HCT116 (cell line): ENCODE data around the gene DOCK3. TPM values are rescaled to one million over a fixed set of nuclear protein-coding genes. Genes with fewer than 3 reads are reported as not detected.

ENCODE experiments used
- ATAC-seq: fragments of 200-7000 bp; cut with Tn5 transposase; 2 replicates; pipeline ENCODE4 v1.9.1; 2020; ENCODE audit warnings: mild to moderate bottlenecking, moderate library complexity
- BruUV-seq: library from RNA; stranded (reverse); fragments of 400-500 nt; replicated peaks from 2 replicates; lab custom pipeline; 2021; lab: Mats Ljungman, UMichigan
- CTCF ChIA-PET: fragments of 300-600 bp; sonication (Branson Sonifier 250); formaldehyde crosslinking; loops from one replicate; lab custom pipeline; 2021; ENCODE audit warnings: antibody characterized with exemption; lab: Charles Lee
- POLR2A ChIA-PET: fragments of 300-600, 350-600 bp; sonication (Branson Sonifier 250); formaldehyde crosslinking; loops from one replicate; lab custom pipeline; 2021; ENCODE audit warnings: antibody characterized with exemption; lab: Charles Lee
- RAD21 ChIA-PET, 2 experiments: fragments of 300-600 bp; sonication (Branson Sonifier 250); formaldehyde crosslinking; loops; one replicate each; lab custom pipeline; 2023; ENCODE audit warnings: low total read pairs in 2 of 2; ENCODE audit not compliant: uncharacterized antibody in 2 of 2, unreplicated experiment in 2 of 2, low non-redundant PET in 1 of 2; lab: Charles Lee
- DNase-seq: peaks from one replicate; pipeline ENCODE4 v3.0.0-alpha.2; 2010; ENCODE audit warnings: low read depth, low spot score
- H2AFZ ChIP-seq: fragments of 200-600 bp; shearing (Covaris generic), sonication (generic); 2 replicates; pipeline ENCODE4 v1.6.1; 2017; ENCODE audit warnings: low read depth, mixed run types, mixed read lengths, antibody characterized with exemption, low read length; ENCODE audit not compliant: poor library complexity, severe bottlenecking
- H3K27ac ChIP-seq: 2 replicates; pipeline ENCODE4 v1.5.1; 2012; ENCODE audit warnings: low read depth, low read length
- H3K27me3 ChIP-seq: fragments of 200-600 bp; sonication (generic); 2 replicates; pipeline ENCODE4 v1.6.1; 2016; ENCODE audit warnings: mixed run types, low read length, mixed read lengths; ENCODE audit not compliant: insufficient read depth
- H3K36me3 ChIP-seq, 2 experiments: fragments of 200-500 bp in 1 of 2; fragments of 200-600 bp in 1 of 2; sonication (Bioruptor generic) in 1 of 2; sonication (generic) in 1 of 2; 2 replicates each; pipeline versions ENCODE4 v1.5.1 to v1.6.1; 2014 to 2016; ENCODE audit warnings: low read length in 2 of 2, inconsistent platforms in 1 of 2, mixed read lengths in 1 of 2, mixed run types in 1 of 2; ENCODE audit not compliant: insufficient read depth in 2 of 2, control insufficient read depth in 1 of 2
- H3K4me1 ChIP-seq, 2 experiments: fragments of 200-600 bp in 1 of 2; sonication (generic) in 1 of 2; 2 replicates each; pipeline versions ENCODE4 v1.5.1 to v1.6.1; 2012 to 2017; ENCODE audit warnings: low read length in 2 of 2, inconsistent platforms in 1 of 2, mild to moderate bottlenecking in 1 of 2, mixed read lengths in 1 of 2, mixed run types in 1 of 2, moderate library complexity in 1 of 2; ENCODE audit not compliant: insufficient read depth in 2 of 2, control insufficient read depth in 1 of 2
- H3K4me2 ChIP-seq: fragments of 200-600 bp; sonication (generic); 2 replicates; pipeline ENCODE4 v1.6.1; 2017; ENCODE audit warnings: mixed run types, low read length, mixed read lengths
- H3K4me3 ChIP-seq, 2 experiments: fragments of 200-600 bp in 1 of 2; sonication (generic) in 1 of 2; replicated peaks in 1 of 2; 2 replicates each; pipeline ENCODE4 v1.5.1; 2011 to 2016; ENCODE audit warnings: low read length in 2 of 2, control low read depth in 1 of 2, low read depth in 1 of 2, mild to moderate bottlenecking in 1 of 2, mixed read lengths in 1 of 2, mixed run types in 1 of 2
- H3K79me2 ChIP-seq: fragments of 200-600 bp; sonication (generic); 2 replicates; pipeline ENCODE4 v1.6.1; 2017; ENCODE audit warnings: mild to moderate bottlenecking, mixed run types, low read length, moderate library complexity, mixed read lengths; ENCODE audit not compliant: insufficient read depth
- H3K9ac ChIP-seq: fragments of 200-600 bp; sonication (generic); 2 replicates; pipeline ENCODE4 v1.6.1; 2016; ENCODE audit warnings: low read length, mixed read lengths
- H3K9me2 ChIP-seq: fragments of 200-600 bp; sonication (generic), shearing (Covaris generic); 2 replicates; pipeline ENCODE4 v1.6.1; 2017; ENCODE audit warnings: mixed run types, mild to moderate bottlenecking, moderate library complexity; ENCODE audit not compliant: insufficient read depth
- H3K9me3 ChIP-seq, 2 experiments: fragments of 200-500 bp in 1 of 2; fragments of 200-600 bp in 1 of 2; sonication (Bioruptor generic) in 1 of 2; sonication (generic) in 1 of 2; 2 replicates each; pipeline ENCODE4 v1.6.1; 2014 to 2017; ENCODE audit warnings: low read length in 2 of 2, mixed read lengths in 2 of 2, inconsistent platforms in 1 of 2, low read depth in 1 of 2, mild to moderate bottlenecking in 1 of 2, mixed run types in 1 of 2, moderate library complexity in 1 of 2; ENCODE audit not compliant: control insufficient read depth in 1 of 2, insufficient read depth in 1 of 2
- H4K20me1 ChIP-seq: fragments of 200-600 bp; sonication (generic), shearing (Covaris generic); 2 replicates; pipeline ENCODE4 v1.6.1; 2017; ENCODE audit warnings: mixed run types, mild to moderate bottlenecking, moderate library complexity; ENCODE audit not compliant: insufficient read depth
- ATF3 ChIP-seq: IDR thresholded peaks from 2 replicates; pipeline ENCODE4 v1.6.1; 2012
- CBX3 ChIP-seq: IDR thresholded peaks from 2 replicates; pipeline ENCODE4 v1.6.1; 2012; ENCODE audit warnings: low read depth
- CEBPB ChIP-seq: IDR thresholded peaks from 2 replicates; pipeline ENCODE4 v1.6.1; 2012; ENCODE audit warnings: low read depth
- EGR1 ChIP-seq: IDR thresholded peaks from 2 replicates; pipeline ENCODE4 v1.6.1; 2012; ENCODE audit warnings: low read depth
- ELF1 ChIP-seq: IDR thresholded peaks from 2 replicates; pipeline ENCODE4 v1.6.1; 2012; ENCODE audit warnings: low read depth, borderline replicate concordance
- EZH2phosphoT487 ChIP-seq: fragments of 200-600 bp; IDR thresholded peaks from 2 replicates; pipeline ENCODE4 v1.6.1; 2018; ENCODE audit warnings: antibody characterized with exemption, borderline replicate concordance
- FOSL1 ChIP-seq: IDR thresholded peaks from 2 replicates; pipeline ENCODE4 v1.6.1; 2012; ENCODE audit warnings: low read depth
- JUND ChIP-seq: IDR thresholded peaks from 2 replicates; pipeline ENCODE4 v1.6.1; 2012
- POLR2AphosphoS5 ChIP-seq: IDR thresholded peaks from 2 replicates; pipeline ENCODE4 v1.6.1; 2011; ENCODE audit warnings: mild to moderate bottlenecking, low read depth, low read length, moderate library complexity
- RAD21 ChIP-seq: IDR thresholded peaks from 2 replicates; pipeline ENCODE4 v1.6.1; 2012; ENCODE audit warnings: low read depth, mild to moderate bottlenecking
- SIN3A ChIP-seq: IDR thresholded peaks from 2 replicates; pipeline ENCODE4 v1.6.1; 2012; ENCODE audit warnings: low read depth
- SP1 ChIP-seq: IDR thresholded peaks from 2 replicates; pipeline ENCODE4 v1.6.1; 2012; ENCODE audit warnings: low read depth
- SRF ChIP-seq: IDR thresholded peaks from 2 replicates; pipeline ENCODE4 v1.6.1; 2012; ENCODE audit warnings: low read depth
- YY1 ChIP-seq: IDR thresholded peaks from 2 replicates; pipeline ENCODE4 v1.6.1; 2011; ENCODE audit warnings: low read length, low read depth, moderate library complexity, mild to moderate bottlenecking; ENCODE audit not compliant: insufficient replicate concordance; ENCODE audit errors: extremely low read depth
- ZBTB33 ChIP-seq: IDR thresholded peaks from 2 replicates; pipeline ENCODE4 v1.6.1; 2011; ENCODE audit warnings: mild to moderate bottlenecking, low read length, moderate library complexity; ENCODE audit not compliant: insufficient replicate concordance; ENCODE audit errors: extremely low read depth
- ZFX ChIP-seq: fragments of 450-650 bp; IDR thresholded peaks from 2 replicates; pipeline ENCODE4 v1.6.1; 2017
- ZNF274 ChIP-seq: fragments of 200-500 bp; sonication (Bioruptor generic); IDR thresholded peaks from 2 replicates; pipeline ENCODE4 v1.6.1; 2014; ENCODE audit warnings: mild to moderate bottlenecking, low read depth, low read length, inconsistent platforms
- intact Hi-C: fragments of 100-400 bp; cut with micrococcal nuclease; formaldehyde crosslinking; loops from 2 replicates; pipeline ENCODE4 v1.10.0; 2022
- total RNA-seq: library from RNA; stranded (reverse); gene quantifications from one replicate; pipeline ENCODE4 v1.2.1, GENCODE V29; 2021; ENCODE audit not compliant: unreplicated experiment
- TF ChIP-seq, protein P1 (sequence below), 3 experiments: fragments of 200-600 bp in 1 of 3; sonication (generic) in 1 of 3; IDR thresholded peaks in 2 of 3; conservative IDR thresholded peaks in 1 of 3; 2 replicates each; pipeline ENCODE4 v1.5.1; 2012 to 2017; ENCODE audit warnings: low read depth in 2 of 3, low read length in 2 of 3, antibody characterized with exemption in 1 of 3, borderline replicate concordance in 1 of 3, control low read depth in 1 of 3, mild to moderate bottlenecking in 1 of 3, mixed read lengths in 1 of 3, mixed run types in 1 of 3, moderate library complexity in 1 of 3; ENCODE audit not compliant: insufficient read depth in 1 of 3

DOCK3 gene
- total RNA-seq, 1 experiment from 2014 or later, result 4.2 TPM

DNA sequence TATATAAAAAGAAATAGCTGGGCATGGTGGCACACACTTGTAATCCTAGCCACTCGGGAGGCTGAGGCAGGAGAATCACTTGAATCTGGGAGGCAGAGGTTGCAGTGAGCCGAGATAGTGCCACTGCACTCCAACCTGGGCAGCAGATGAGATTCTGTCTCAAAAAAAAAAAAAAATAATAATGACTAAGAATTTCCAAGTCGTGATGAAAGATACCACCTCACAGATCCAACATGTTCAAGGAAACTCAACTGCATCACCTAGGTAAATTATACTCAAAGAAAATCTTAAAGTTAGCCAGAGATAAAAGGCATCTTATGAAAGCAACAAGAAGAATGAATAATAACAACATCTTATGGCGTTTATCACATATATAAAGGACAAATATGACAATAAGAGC is 50.1 kb downstream of the DOCK3 start:
- H4K20me1 ChIP-seq, result no peaks in the 10 kb centered on the region
- intact Hi-C loops, result no loop called here
- no peaks in the 10 kb centered on the region for H3K27me3 ChIP-seq
- no peak overlapping the region for H2AFZ ChIP-seq
- RAD21 ChIA-PET, result no interaction called here
- no peak overlapping the region for H3K4me3 ChIP-seq
- H3K4me1 ChIP-seq, result no peaks in the 10 kb centered on the region
- no peak overlapping the region for H3K4me2 ChIP-seq
- H3K27ac ChIP-seq, result no peak overlapping the region
- TF ChIP-seq ZNF274 (no peak), CEBPB (no peak)
- TF ChIP-seq, protein P1, sequence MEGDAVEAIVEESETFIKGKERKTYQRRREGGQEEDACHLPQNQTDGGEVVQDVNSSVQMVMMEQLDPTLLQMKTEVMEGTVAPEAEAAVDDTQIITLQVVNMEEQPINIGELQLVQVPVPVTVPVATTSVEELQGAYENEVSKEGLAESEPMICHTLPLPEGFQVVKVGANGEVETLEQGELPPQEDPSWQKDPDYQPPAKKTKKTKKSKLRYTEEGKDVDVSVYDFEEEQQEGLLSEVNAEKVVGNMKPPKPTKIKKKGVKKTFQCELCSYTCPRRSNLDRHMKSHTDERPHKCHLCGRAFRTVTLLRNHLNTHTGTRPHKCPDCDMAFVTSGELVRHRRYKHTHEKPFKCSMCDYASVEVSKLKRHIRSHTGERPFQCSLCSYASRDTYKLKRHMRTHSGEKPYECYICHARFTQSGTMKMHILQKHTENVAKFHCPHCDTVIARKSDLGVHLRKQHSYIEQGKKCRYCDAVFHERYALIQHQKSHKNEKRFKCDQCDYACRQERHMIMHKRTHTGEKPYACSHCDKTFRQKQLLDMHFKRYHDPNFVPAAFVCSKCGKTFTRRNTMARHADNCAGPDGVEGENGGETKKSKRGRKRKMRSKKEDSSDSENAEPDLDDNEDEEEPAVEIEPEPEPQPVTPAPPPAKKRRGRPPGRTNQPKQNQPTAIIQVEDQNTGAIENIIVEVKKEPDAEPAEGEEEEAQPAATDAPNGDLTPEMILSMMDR (IDR thresholded peaks at IDR 0.05 in 2 of 3, conservative IDR thresholded peaks at IDR 0.05 in 1 of 3; ENCODE audit: borderline replicate concordance in 1 of 3, insufficient read depth in 1 of 3, low read depth in 2 of 3, low read length in 2 of 3), result no peak
- no peaks in the 10 kb centered on the region for H3K36me3 ChIP-seq
- H3K9me3 ChIP-seq, result no peaks in the 10 kb centered on the region
- DNase-seq (no peak), ATAC-seq (no peak)
- BruUV-seq, result no TSS peak
- H3K79me2 ChIP-seq, result no peaks in the 10 kb centered on the region
- no peaks in the 10 kb centered on the region for H3K9me2 ChIP-seq
- CTCF ChIA-PET, result no interaction called here
- POLR2A ChIA-PET, result no interaction called here
- no peak overlapping the region for H3K9ac ChIP-seq

- Histone ChIP-seq H3K9me2 (no peaks in the 10 kb centered on the region), H3K36me3 (no peaks in the 10 kb centered on the region), H4K20me1 (no peaks in the 10 kb centered on the region), H2AFZ (no peak overlapping the region), H3K9ac (no peak overlapping the region), H3K9me3 (no peaks in the 10 kb centered on the region), H3K27ac (no peak overlapping the region), H3K4me1 (no peaks in the 10 kb centered on the region), H3K4me2 (no peak overlapping the region), H3K4me3 (no peak overlapping the region), H3K27me3 (no peaks in the 10 kb centered on the region), H3K79me2 (no peaks in the 10 kb centered on the region)
- DNase-seq (no peak), ATAC-seq (no peak)
- RAD21 ChIA-PET, result no interaction called here
- no TSS peak for BruUV-seq
- POLR2A ChIA-PET, result no interaction called here
- intact Hi-C loops, result no loop called here
- CTCF ChIA-PET, result no interaction called here
- no peak for TF ChIP-seq YY1
- TF ChIP-seq FOSL1, result no peak
- no peak for TF ChIP-seq EGR1
- no peak for TF ChIP-seq SP1
- no peak for TF ChIP-seq EZH2phosphoT487
- TF ChIP-seq ZBTB33, result no peak
- no peak for TF ChIP-seq JUND
- no peak for TF ChIP-seq RAD21
- TF ChIP-seq POLR2AphosphoS5, result no peak
- no peak for TF ChIP-seq CBX3
- no peak for TF ChIP-seq SRF
- no peak for TF ChIP-seq ATF3
- no peak for TF ChIP-seq SIN3A
- TF ChIP-seq ELF1, result no peak
- TF ChIP-seq ZFX, result no peak
Measured at GRCh38 chr3:50734985-50735384, 60.3 kb downstream of the DOCK3 start.
